ENCODE measurements around the gene IL13RA1. TPM values are rescaled to one million over a fixed set of nuclear protein-coding genes. Genes with fewer than 3 reads are reported as not detected.

Gene IL13RA1
- polyA plus RNA-seq, 2 of the 4 experiments (the other 2 are of a cell fraction), result 51.1 to 86.8 TPM

- TF ChIP-seq REST (IDR thresholded peaks at IDR 0.05) (no peak), HES2 (IDR thresholded peaks at IDR 0.05) (no peak), SMC3 (IDR thresholded peaks at IDR 0.05) (no peak), EHMT2 (IDR thresholded peaks at IDR 0.05; ENCODE audit: low read depth) (no peak)
- TF ChIP-seq, protein P1, sequence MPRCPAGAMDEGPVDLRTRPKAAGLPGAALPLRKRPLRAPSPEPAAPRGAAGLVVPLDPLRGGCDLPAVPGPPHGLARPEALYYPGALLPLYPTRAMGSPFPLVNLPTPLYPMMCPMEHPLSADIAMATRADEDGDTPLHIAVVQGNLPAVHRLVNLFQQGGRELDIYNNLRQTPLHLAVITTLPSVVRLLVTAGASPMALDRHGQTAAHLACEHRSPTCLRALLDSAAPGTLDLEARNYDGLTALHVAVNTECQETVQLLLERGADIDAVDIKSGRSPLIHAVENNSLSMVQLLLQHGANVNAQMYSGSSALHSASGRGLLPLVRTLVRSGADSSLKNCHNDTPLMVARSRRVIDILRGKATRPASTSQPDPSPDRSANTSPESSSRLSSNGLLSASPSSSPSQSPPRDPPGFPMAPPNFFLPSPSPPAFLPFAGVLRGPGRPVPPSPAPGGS (IDR thresholded peaks at IDR 0.05), result no peak
Observed at GRCh38 chrX:118773782-118774181, 46.4 kb downstream of the IL13RA1 start (continued).

DNA sequence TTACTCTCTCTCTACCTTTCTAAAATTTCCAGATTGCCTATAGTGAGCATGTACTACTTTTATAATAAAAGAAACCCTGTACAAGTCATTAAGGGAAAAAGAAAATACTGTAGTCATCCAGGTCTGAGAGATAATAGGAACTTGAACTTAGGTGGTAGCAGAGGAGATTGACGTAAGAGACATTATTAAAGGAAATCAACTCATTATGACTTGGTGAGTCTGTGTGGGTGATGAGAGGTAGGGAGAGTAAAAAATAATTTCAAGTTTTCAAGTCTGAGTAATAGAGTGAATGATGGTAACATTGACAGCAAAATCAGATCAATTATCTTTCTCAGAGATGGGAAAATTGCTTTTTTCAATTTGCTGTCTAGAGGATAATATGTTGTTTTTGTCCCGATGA lies 52.2 kb downstream of the IL13RA1 start:
- ChIA-PET CTCF (no interaction called here), POLR2A (no interaction called here)
- DNase-seq (ENCODE audit: low read depth in 1 of 2, low spot score in 1 of 2) (no peak), ATAC-seq (no peak), FAIRE-seq (no peak)
- WGBS (ENCODE audit: missing lambda C conversion rate), result 94% methylated on average over 2 of the region's 2 CpGs
- Histone ChIP-seq H3K9me3 (no peaks in the 10 kb centered on the region), H3K4me3 (no peak overlapping the region), H3K27ac (no peak overlapping the region), H3K4me2 (no peak overlapping the region), H3K4me1 (no peaks in the 10 kb centered on the region)
- TF ChIP-seq, protein P1 (IDR thresholded peaks at IDR 0.05), result no peak
- TF ChIP-seq GATA3 (IDR thresholded peaks at IDR 0.05; ENCODE audit: borderline replicate concordance) (no peak), ATOH8 (CRISPR knock-in tag; IDR thresholded peaks at IDR 0.05; ENCODE audit: low read depth) (no peak), CBX2 (IDR thresholded peaks at IDR 0.05; ENCODE audit: borderline replicate concordance, low read depth) (no peak), MYC (IDR thresholded peaks at IDR 0.05; ENCODE audit: borderline replicate concordance, low read length) (no peak), HMGXB4 (CRISPR knock-in tag; IDR thresholded peaks at IDR 0.05; ENCODE audit: borderline replicate concordance) (no peak), CEBPB (IDR thresholded peaks at IDR 0.05) (no peak), TFCP2L1 (CRISPR knock-in tag; IDR thresholded peaks at IDR 0.05) (no peak), POLR2AphosphoS2 (conservative IDR thresholded peaks at IDR 0.05; ENCODE audit: low read length) (no peak), HDAC2 (IDR thresholded peaks at IDR 0.05) (no peak), CHD4 (IDR thresholded peaks at IDR 0.05; ENCODE audit: borderline replicate concordance) (no peak), EHMT2 (IDR thresholded peaks at IDR 0.05; ENCODE audit: low read depth) (no peak), JUNB (IDR thresholded peaks at IDR 0.05) (no peak)
- TF ChIP-seq, protein P2, sequence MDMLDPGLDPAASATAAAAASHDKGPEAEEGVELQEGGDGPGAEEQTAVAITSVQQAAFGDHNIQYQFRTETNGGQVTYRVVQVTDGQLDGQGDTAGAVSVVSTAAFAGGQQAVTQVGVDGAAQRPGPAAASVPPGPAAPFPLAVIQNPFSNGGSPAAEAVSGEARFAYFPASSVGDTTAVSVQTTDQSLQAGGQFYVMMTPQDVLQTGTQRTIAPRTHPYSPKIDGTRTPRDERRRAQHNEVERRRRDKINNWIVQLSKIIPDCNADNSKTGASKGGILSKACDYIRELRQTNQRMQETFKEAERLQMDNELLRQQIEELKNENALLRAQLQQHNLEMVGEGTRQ (IDR thresholded peaks at IDR 0.05), result no peak

Measured in A549 (cell line).